ENCODE data around the gene OTOS.

The OTOS gene

GRCh38 chr2:240103136-240103535 lies 37.3 kb downstream of the OTOS start:
- TF ChIP-seq, protein P1, sequence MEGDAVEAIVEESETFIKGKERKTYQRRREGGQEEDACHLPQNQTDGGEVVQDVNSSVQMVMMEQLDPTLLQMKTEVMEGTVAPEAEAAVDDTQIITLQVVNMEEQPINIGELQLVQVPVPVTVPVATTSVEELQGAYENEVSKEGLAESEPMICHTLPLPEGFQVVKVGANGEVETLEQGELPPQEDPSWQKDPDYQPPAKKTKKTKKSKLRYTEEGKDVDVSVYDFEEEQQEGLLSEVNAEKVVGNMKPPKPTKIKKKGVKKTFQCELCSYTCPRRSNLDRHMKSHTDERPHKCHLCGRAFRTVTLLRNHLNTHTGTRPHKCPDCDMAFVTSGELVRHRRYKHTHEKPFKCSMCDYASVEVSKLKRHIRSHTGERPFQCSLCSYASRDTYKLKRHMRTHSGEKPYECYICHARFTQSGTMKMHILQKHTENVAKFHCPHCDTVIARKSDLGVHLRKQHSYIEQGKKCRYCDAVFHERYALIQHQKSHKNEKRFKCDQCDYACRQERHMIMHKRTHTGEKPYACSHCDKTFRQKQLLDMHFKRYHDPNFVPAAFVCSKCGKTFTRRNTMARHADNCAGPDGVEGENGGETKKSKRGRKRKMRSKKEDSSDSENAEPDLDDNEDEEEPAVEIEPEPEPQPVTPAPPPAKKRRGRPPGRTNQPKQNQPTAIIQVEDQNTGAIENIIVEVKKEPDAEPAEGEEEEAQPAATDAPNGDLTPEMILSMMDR (IDR thresholded peaks at IDR 0.05; ENCODE audit: control insufficient read depth, insufficient read depth, low read depth, low read length, missing control alignments) = no peak
- H3K4me3 ChIP-seq (ENCODE audit: control insufficient read depth, low read depth, low read length) = no peak overlapping the region
- DNase-seq (ENCODE audit: low read depth) = no peak

DNA sequence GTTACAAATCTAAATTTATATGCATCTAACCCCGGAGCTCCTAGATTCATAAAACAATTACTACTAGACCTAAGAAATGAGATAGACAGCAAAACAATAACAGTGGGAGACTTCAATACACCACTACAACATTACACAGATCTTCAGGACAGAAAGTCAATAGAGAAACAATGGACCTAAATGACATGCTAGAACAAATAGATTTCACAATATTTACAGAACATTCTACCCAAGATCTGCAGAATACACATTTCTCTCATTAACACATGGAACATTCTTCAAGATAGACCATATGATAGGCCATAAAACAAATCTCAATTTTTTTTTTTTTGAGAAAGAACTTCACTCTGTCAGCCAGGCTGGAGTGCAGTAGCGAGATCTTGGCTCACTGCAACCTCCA lies 42.1 kb downstream of the OTOS start:
- TF ChIP-seq, protein P1 (IDR thresholded peaks at IDR 0.05; ENCODE audit: control insufficient read depth, insufficient read depth, low read depth, low read length, missing control alignments) = no peak
- DNase-seq (ENCODE audit: low read depth) = no peak
- no peak overlapping the region for H3K4me3 ChIP-seq (ENCODE audit: control insufficient read depth, low read depth, low read length)

DNA sequence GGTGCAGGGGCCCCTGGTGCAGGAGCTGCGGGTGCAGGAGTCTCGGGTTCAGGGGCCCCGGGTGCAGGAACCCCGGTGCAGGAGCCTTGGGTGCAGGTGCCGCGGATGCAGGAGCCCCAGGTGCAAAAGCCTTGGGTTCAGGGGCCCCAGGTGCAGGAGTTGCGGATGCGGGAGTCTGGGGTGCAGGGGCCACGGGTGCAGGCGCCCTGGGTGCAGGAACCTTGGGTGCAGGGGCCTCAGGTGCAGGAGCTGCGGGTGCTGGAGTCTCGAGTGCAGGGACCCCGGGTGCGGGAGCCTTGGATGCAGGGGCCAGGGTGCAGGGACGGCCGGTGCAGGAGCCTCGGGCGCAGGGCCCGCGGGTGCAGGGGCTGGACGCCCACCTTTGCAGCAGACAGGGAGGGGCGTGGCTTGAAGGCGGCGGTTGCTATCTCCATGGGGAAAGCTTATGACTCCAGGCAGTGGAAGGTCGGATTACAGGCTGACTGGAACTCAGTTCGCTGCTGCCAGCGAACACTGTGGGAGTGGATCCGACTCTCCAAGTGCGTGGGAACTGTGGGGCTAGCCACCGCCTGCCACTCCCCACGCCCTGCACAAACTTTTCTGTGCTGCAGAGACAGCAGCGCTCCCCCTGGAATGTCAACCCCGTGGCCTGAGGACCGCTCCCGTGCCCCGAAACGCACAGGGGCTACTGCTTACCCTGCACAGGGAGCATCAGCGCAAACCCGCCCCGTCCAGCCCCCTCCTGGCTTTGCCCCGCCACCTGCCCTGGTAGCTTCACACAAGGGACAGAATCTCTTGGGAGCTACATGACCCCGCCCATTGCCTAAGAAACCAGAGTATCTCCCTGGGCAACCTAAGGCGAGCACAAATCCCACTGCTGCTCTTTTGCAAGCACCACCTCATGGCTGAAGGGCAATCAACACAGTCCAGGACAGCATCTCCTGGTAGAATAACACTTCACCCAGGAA lies 44.6 kb downstream of the OTOS start:
- TF ChIP-seq, protein P1 (IDR thresholded peaks at IDR 0.05; ENCODE audit: control insufficient read depth, insufficient read depth, low read depth, low read length, missing control alignments) = no peak
- no peak overlapping the region for H3K4me3 ChIP-seq (ENCODE audit: control insufficient read depth, low read depth, low read length)
- no peak for DNase-seq (ENCODE audit: low read depth)

DNA sequence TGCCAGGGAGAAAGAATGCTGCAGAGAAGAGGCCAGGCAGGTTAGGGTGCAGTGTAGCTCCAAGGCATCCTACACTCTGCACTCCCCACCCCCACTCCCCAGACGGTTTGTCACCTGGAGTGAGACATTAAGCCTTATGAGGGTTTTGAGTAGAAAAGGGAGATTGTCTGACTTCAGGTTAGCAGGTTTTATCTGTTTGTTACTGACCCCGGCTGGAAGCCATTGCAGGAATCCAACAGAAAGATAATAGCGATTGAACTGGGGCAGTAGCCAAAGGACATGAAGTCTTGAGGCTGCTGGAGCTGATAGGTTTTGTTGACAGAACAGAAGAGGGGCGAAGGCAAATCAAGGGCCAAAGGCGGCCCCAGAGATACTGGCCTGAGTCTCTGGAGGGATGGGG lies 51.2 kb downstream of the OTOS start:
- TF ChIP-seq, protein P1 (IDR thresholded peaks at IDR 0.05; ENCODE audit: control insufficient read depth, insufficient read depth, low read depth, low read length, missing control alignments) = no peak
- no peak overlapping the region for H3K4me3 ChIP-seq (ENCODE audit: control insufficient read depth, low read depth, low read length)
- DNase-seq (ENCODE audit: low read depth) = no peak

Data from AG09309 (cell line).